Astrocyte (in vitro differentiated cells and primary cell): ENCODE data around the gene WDR89. TPM values are rescaled to one million over a fixed set of nuclear protein-coding genes. Genes with fewer than 3 reads are reported as not detected.

Experiments used
- DNase-seq: peaks from one replicate; pipeline ENCODE4 v3.0.0-alpha.2; 2010; ENCODE audit warnings: low read depth
- FAIRE-seq: peaks from 2 replicates; lab custom pipeline; 2011; peaks lifted over from hg19 to GRCh38; lab: Jason Lieb, UNC
- H2AFZ ChIP-seq: 2 replicates; pipeline ENCODE4 v1.6.0; 2012; ENCODE audit warnings: low read depth, low read length, inconsistent platforms
- H3K27ac ChIP-seq: 2 replicates; pipeline ENCODE4 v1.5.1; 2011; ENCODE audit warnings: low read depth, low read length, inconsistent platforms
- H3K27me3 ChIP-seq: 2 replicates; pipeline ENCODE4 v1.6.0; 2011; ENCODE audit warnings: low read length, inconsistent platforms; ENCODE audit not compliant: insufficient read depth
- H3K36me3 ChIP-seq: 2 replicates; pipeline ENCODE4 v1.5.1; 2011; ENCODE audit warnings: low read length, inconsistent platforms; ENCODE audit not compliant: insufficient read depth
- H3K4me1 ChIP-seq: 2 replicates; pipeline ENCODE4 v1.5.1; 2011; ENCODE audit warnings: low read length, inconsistent platforms; ENCODE audit not compliant: insufficient read depth
- H3K4me2 ChIP-seq: 2 replicates; pipeline ENCODE4 v1.6.0; 2012; ENCODE audit warnings: low read length, inconsistent platforms
- H3K4me3 ChIP-seq: 2 replicates; pipeline ENCODE4 v1.5.1; 2011; ENCODE audit warnings: low read depth, mild to moderate bottlenecking, low read length, inconsistent platforms; ENCODE audit not compliant: insufficient read depth
- H3K79me2 ChIP-seq: 2 replicates; pipeline ENCODE4 v1.6.0; 2012; ENCODE audit warnings: mild to moderate bottlenecking, low read length, inconsistent platforms; ENCODE audit not compliant: insufficient read depth
- H3K9ac ChIP-seq: 2 replicates; pipeline ENCODE4 v1.6.0; 2012; ENCODE audit warnings: mild to moderate bottlenecking, low read length, inconsistent platforms
- H3K9me3 ChIP-seq: 2 replicates; pipeline ENCODE4 v1.5.1; 2012; ENCODE audit warnings: low read depth, mild to moderate bottlenecking, low read length, inconsistent platforms; ENCODE audit not compliant: insufficient read depth
- H4K20me1 ChIP-seq: 2 replicates; pipeline ENCODE4 v1.6.0; 2012; ENCODE audit warnings: low read length, inconsistent platforms; ENCODE audit not compliant: insufficient read depth
- H3K27ac Mint-ChIP-seq: one replicate; pipeline ENCODE4 v1.8.0; 2021; ENCODE audit warnings: mild to moderate bottlenecking, mixed read lengths; ENCODE audit not compliant: unreplicated experiment
- H3K27me3 Mint-ChIP-seq: one replicate; pipeline ENCODE4 v1.8.0; 2021; ENCODE audit warnings: low read depth, mixed read lengths; ENCODE audit not compliant: unreplicated experiment
- H3K36me3 Mint-ChIP-seq: one replicate; pipeline ENCODE4 v1.8.0; 2021; ENCODE audit warnings: low read depth, mixed read lengths; ENCODE audit not compliant: unreplicated experiment
- H3K4me1 Mint-ChIP-seq: one replicate; pipeline ENCODE4 v1.8.0; 2021; ENCODE audit warnings: low read depth, mixed read lengths; ENCODE audit not compliant: unreplicated experiment
- H3K4me3 Mint-ChIP-seq: one replicate; pipeline ENCODE4 v1.8.0; 2021; ENCODE audit warnings: mild to moderate bottlenecking, moderate library complexity, mixed read lengths; ENCODE audit not compliant: unreplicated experiment
- H3K9me3 Mint-ChIP-seq: one replicate; pipeline ENCODE4 v1.8.0; 2021; ENCODE audit warnings: mild to moderate bottlenecking, mixed read lengths; ENCODE audit not compliant: unreplicated experiment
- CTCF ChIP-seq: IDR thresholded peaks from 2 replicates; pipeline ENCODE4 v1.5.1; 2011; ENCODE audit warnings: low read depth, mild to moderate bottlenecking, inconsistent platforms, low read length, moderate library complexity; ENCODE audit not compliant: insufficient read depth
- EZH2 ChIP-seq: IDR thresholded peaks from 2 replicates; pipeline ENCODE4 v1.6.1; 2012; ENCODE audit warnings: mild to moderate bottlenecking, low read length, inconsistent platforms; ENCODE audit not compliant: insufficient read depth
- total RNA-seq: library from RNA; stranded (reverse); gene quantifications from 2 replicates; pipeline ENCODE4 v1.2.1, GENCODE V29; 2021

The WDR89 gene
- total RNA-seq, 1 donor from 2014 or later = 15.0 TPM

GRCh38 chr14:63647696-63648410 is 6.2 kb upstream of the WDR89 start:
- Histone ChIP-seq H3K36me3 (no peaks in the 10 kb centered on the region), H3K4me2 (no peak overlapping the region), H3K4me3 (no peak overlapping the region), H3K27ac (no peak overlapping the region), H2AFZ (no peak overlapping the region), H3K9ac (no peak overlapping the region), H3K79me2 (no peaks in the 10 kb centered on the region), H3K9me3 (no peaks in the 10 kb centered on the region), H4K20me1 (no peaks in the 10 kb centered on the region), H3K4me1 (peaks cover under 1% of the 10 kb centered on the region), H3K27me3 (no peaks in the 10 kb centered on the region)
- FAIRE-seq (no peak), DNase-seq (peak; percentile 17)
- Mint-ChIP-seq H3K4me1 (peaks cover 12% of the 10 kb centered on the region), H3K27ac (peak overlapping the region; percentile 77), H3K36me3 (no peaks in the 10 kb centered on the region), H3K9me3 (no peaks in the 10 kb centered on the region), H3K4me3 (no peak overlapping the region), H3K27me3 (no peaks in the 10 kb centered on the region)
- TF ChIP-seq EZH2 (no peak), CTCF (no peak)

DNA sequence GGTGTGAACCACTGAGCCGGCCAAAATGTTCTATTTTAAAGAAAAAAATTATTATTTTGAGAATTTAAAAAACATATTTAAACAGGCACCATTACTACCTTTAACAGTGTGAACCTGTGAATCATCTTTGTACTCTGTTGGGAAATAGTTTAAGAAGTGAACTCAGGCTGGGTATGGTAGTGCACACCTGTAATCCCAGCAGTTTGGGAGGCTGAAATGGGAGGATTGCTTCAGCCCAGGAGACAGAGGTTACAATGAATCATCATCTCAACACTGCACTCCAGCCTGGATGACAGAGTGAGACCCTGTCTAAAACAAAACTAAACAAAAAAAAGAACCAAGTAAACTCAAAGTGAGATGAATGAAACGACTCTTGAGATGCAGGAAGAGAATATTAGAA is 3.1 kb upstream of the WDR89 start:
- Histone ChIP-seq H2AFZ (no peak overlapping the region), H3K9me3 (no peaks in the 10 kb centered on the region), H3K4me3 (no peak overlapping the region), H4K20me1 (no peaks in the 10 kb centered on the region), H3K4me2 (no peak overlapping the region), H3K27me3 (no peaks in the 10 kb centered on the region), H3K4me1 (peaks cover 4% of the 10 kb centered on the region), H3K9ac (no peak overlapping the region), H3K27ac (no peak overlapping the region), H3K79me2 (peaks cover 6% of the 10 kb centered on the region), H3K36me3 (no peaks in the 10 kb centered on the region)
- Mint-ChIP-seq H3K27ac (no peak overlapping the region), H3K4me1 (peaks cover 8% of the 10 kb centered on the region), H3K9me3 (no peaks in the 10 kb centered on the region), H3K4me3 (no peak overlapping the region), H3K36me3 (no peaks in the 10 kb centered on the region), H3K27me3 (no peaks in the 10 kb centered on the region)
- no peak for FAIRE-seq
- no peak for DNase-seq
- TF ChIP-seq EZH2 (no peak), CTCF (no peak)
